Nephron (organoid): Measurements from ENCODE around the gene MBTPS1.

ENCODE experiments used
- H3K27ac Mint-ChIP-seq, 3 experiments: 2 replicates each; pipeline ENCODE4 v1.8.0; 2020; ENCODE audit warnings: mixed read lengths in 3 of 3, mild to moderate bottlenecking in 2 of 3, moderate library complexity in 1 of 3
- H3K27me3 Mint-ChIP-seq: 2 replicates; pipeline ENCODE4 v1.8.0; 2021; ENCODE audit warnings: low read depth, mild to moderate bottlenecking, moderate library complexity, mixed read lengths
- H3K36me3 Mint-ChIP-seq: 2 replicates; pipeline ENCODE4 v1.8.0; 2020; ENCODE audit warnings: low read depth, mixed read lengths
- H3K4me1 Mint-ChIP-seq: 2 replicates; pipeline ENCODE4 v1.8.0; 2020; ENCODE audit warnings: mixed read lengths
- H3K4me3 Mint-ChIP-seq, 3 experiments: 2 replicates each; pipeline ENCODE4 v1.8.0; 2020; ENCODE audit warnings: mild to moderate bottlenecking in 3 of 3, mixed read lengths in 3 of 3, moderate library complexity in 2 of 3
- H3K9me3 Mint-ChIP-seq: 2 replicates; pipeline ENCODE4 v1.8.0; 2020; ENCODE audit warnings: mixed read lengths
- CTCF ChIP-seq, 3 experiments: fragments of 200-600 bp; sonication (generic); IDR thresholded peaks; one replicate each; pipeline ENCODE4 v1.5.0; 2021; ENCODE audit warnings: antibody characterized with exemption in 3 of 3; ENCODE audit not compliant: unreplicated experiment in 3 of 3

Gene MBTPS1

GRCh38 chr16:84026606-84027005 lies 90.1 kb downstream of the MBTPS1 start:
- Mint-ChIP-seq H3K36me3 (peaks cover 1% of the 10 kb centered on the region), H3K4me1 (peaks cover 7% of the 10 kb centered on the region), H3K27ac (no peak overlapping the region), H3K9me3 (peaks cover 8% of the 10 kb centered on the region), H3K4me3 (no peak overlapping the region), H3K27me3 (peaks cover 14% of the 10 kb centered on the region)
- TF ChIP-seq CTCF (IDR thresholded peaks at IDR 0.05; ENCODE audit: unreplicated experiment in 3 of 3) = no peak

- Mint-ChIP-seq H3K4me1 (peaks cover 7% of the 10 kb centered on the region), H3K27ac (no peak overlapping the region), H3K27me3 (peaks cover 11% of the 10 kb centered on the region), H3K36me3 (peaks cover 5% of the 10 kb centered on the region), H3K4me3 (no peak overlapping the region), H3K9me3 (peaks cover 20% of the 10 kb centered on the region)
- TF ChIP-seq CTCF (IDR thresholded peaks at IDR 0.05; ENCODE audit: unreplicated experiment in 3 of 3) = no peak
These were observed 91.9 kb downstream of the MBTPS1 start for GRCh38 chr16:84024854-84025253.

- no peak overlapping the region for H3K4me3 Mint-ChIP-seq
- H3K27ac Mint-ChIP-seq = no peak overlapping the region
- H3K36me3 Mint-ChIP-seq = peaks cover 5% of the 10 kb centered on the region
- H3K27me3 Mint-ChIP-seq = peaks cover 23% of the 10 kb centered on the region
- TF ChIP-seq CTCF (IDR thresholded peaks at IDR 0.05; ENCODE audit: unreplicated experiment in 3 of 3) = no peak
- H3K9me3 Mint-ChIP-seq = peaks cover 32% of the 10 kb centered on the region
- H3K4me1 Mint-ChIP-seq = peaks cover 2% of the 10 kb centered on the region
These were observed 94.1 kb downstream of the MBTPS1 start for GRCh38 chr16:84022644-84023043.

- Mint-ChIP-seq H3K27me3 (peaks cover 31% of the 10 kb centered on the region), H3K4me3 (no peak overlapping the region), H3K9me3 (peaks cover 38% of the 10 kb centered on the region), H3K4me1 (no peaks in the 10 kb centered on the region), H3K36me3 (peaks cover 5% of the 10 kb centered on the region), H3K27ac (no peak overlapping the region)
- no peak for TF ChIP-seq CTCF (IDR thresholded peaks at IDR 0.05; ENCODE audit: unreplicated experiment in 3 of 3)
These were observed 95.3 kb downstream of the MBTPS1 start for GRCh38 chr16:84021488-84021887.

GRCh38 chr16:84020353-84020752 lies 96.4 kb downstream of the MBTPS1 start:
- peaks cover 5% of the 10 kb centered on the region for H3K36me3 Mint-ChIP-seq
- no peaks in the 10 kb centered on the region for H3K4me1 Mint-ChIP-seq
- H3K27me3 Mint-ChIP-seq = peaks cover 31% of the 10 kb centered on the region
- no peak overlapping the region for H3K4me3 Mint-ChIP-seq
- no peak overlapping the region for H3K27ac Mint-ChIP-seq
- no peak for TF ChIP-seq CTCF (IDR thresholded peaks at IDR 0.05; ENCODE audit: unreplicated experiment in 3 of 3)
- H3K9me3 Mint-ChIP-seq = peaks cover 38% of the 10 kb centered on the region

GRCh38 chr16:84018710-84019109 lies 98.0 kb downstream of the MBTPS1 start:
- Mint-ChIP-seq H3K9me3 (peaks cover 38% of the 10 kb centered on the region), H3K4me1 (no peaks in the 10 kb centered on the region), H3K36me3 (peaks cover 5% of the 10 kb centered on the region), H3K4me3 (no peak overlapping the region), H3K27ac (no peak overlapping the region), H3K27me3 (peaks cover 34% of the 10 kb centered on the region)
- no peak for TF ChIP-seq CTCF (IDR thresholded peaks at IDR 0.05; ENCODE audit: unreplicated experiment in 3 of 3)
